HFF-Myc (cell line): ENCODE measurements around the gene TNNC1.

ENCODE experiments used
- DNase-seq: peaks from one replicate; pipeline ENCODE4 v3.0.0-alpha.2; 2011; ENCODE audit warnings: low read depth; ENCODE audit errors: extremely low read depth
- H3K4me3 ChIP-seq: replicated peaks from 2 replicates; pipeline ENCODE4 v1.5.1; 2011; ENCODE audit warnings: low read depth, mild to moderate bottlenecking, control low read depth, low read length
- CTCF ChIP-seq: IDR thresholded peaks from 2 replicates; pipeline ENCODE4 v1.5.1; 2012; ENCODE audit warnings: mild to moderate bottlenecking, low read depth, low read length, control low read depth; ENCODE audit errors: missing control alignments

Gene TNNC1

GRCh38 chr3:52483081-52483480, 29.2 kb upstream of the TNNC1 start:
- no peak for DNase-seq
- H3K4me3 ChIP-seq, result no peak overlapping the region
- no peak for TF ChIP-seq CTCF

- TF ChIP-seq CTCF, result peak; percentile 63
These were observed 28.1 kb upstream of the TNNC1 start for GRCh38 chr3:52481819-52482521.

GRCh38 chr3:52480768-52481715, 27.2 kb upstream of the TNNC1 start:
- DNase-seq, result no peak
- TF ChIP-seq CTCF, result no peak
- no peak overlapping the region for H3K4me3 ChIP-seq

More at GRCh38 chr3:52481819-52482521, 28.1 kb upstream of the TNNC1 start:
- no peak for DNase-seq
- no peak overlapping the region for H3K4me3 ChIP-seq

GRCh38 chr3:52479877-52480575, 26.2 kb upstream of the TNNC1 start:
- no peak for DNase-seq
- no peak for TF ChIP-seq CTCF
- H3K4me3 ChIP-seq, result no peak overlapping the region

GRCh38 chr3:52479037-52479876, 25.4 kb upstream of the TNNC1 start:
- TF ChIP-seq CTCF, result no peak
- DNase-seq, result no peak
- no peak overlapping the region for H3K4me3 ChIP-seq

GRCh38 chr3:52477796-52478095, 23.9 kb upstream of the TNNC1 start:
- no peak for DNase-seq
- TF ChIP-seq CTCF, result no peak
- H3K4me3 ChIP-seq, result no peak overlapping the region
